Lower leg skin (tissue), 3 donors: ENCODE data around the gene POU2F3.

ENCODE experiments used
- CTCF ChIP-seq, 3 donors: fragments of 450-650 bp; IDR thresholded peaks; one replicate each; pipeline ENCODE4 v1.5.1; 2016; ENCODE audit warnings: antibody characterized with exemption in 3 of 3, mild to moderate bottlenecking in 3 of 3, moderate library complexity in 2 of 3
- POLR2A ChIP-seq, 2 donors: fragments of 450-650 bp; IDR thresholded peaks; one replicate each; pipeline ENCODE4 v1.6.1; 2016 to 2017; ENCODE audit warnings: antibody characterized with exemption in 2 of 2, mild to moderate bottlenecking in 1 of 2, moderate library complexity in 1 of 2

- TF ChIP-seq CTCF (IDR thresholded peaks at IDR 0.05) (no peak), POLR2A (IDR thresholded peaks at IDR 0.05) (no peak)
Measured at GRCh38 chr11:120233207-120233803, 6.6 kb upstream of the POU2F3 start.
